PC-3 (cell line): ENCODE results near the gene STARD9. TPM values are rescaled to one million over a fixed set of nuclear protein-coding genes. Genes with fewer than 3 reads are reported as not detected.

Experiments
- ATAC-seq: fragments of 200-7000 bp; cut with Tn5 transposase; 2 replicates; pipeline ENCODE4 v1.9.1; 2020; ENCODE audit warnings: mild to moderate bottlenecking, moderate library complexity
- BruUV-seq: library from RNA; stranded (reverse); fragments of 400-500 nt; replicated peaks from 2 replicates; lab custom pipeline; 2021; lab: Mats Ljungman, UMichigan
- CTCF ChIA-PET: fragments of 300-600 bp; sonication (Branson Sonifier 250); formaldehyde crosslinking; loops from one replicate; lab custom pipeline; 2022; ENCODE audit warnings: antibody characterized with exemption; lab: Charles Lee
- POLR2A ChIA-PET: fragments of 300-600 bp; sonication (Branson Sonifier 250); formaldehyde crosslinking; loops from one replicate; lab custom pipeline; 2022; ENCODE audit warnings: antibody characterized with exemption; ENCODE audit not compliant: unreplicated experiment; lab: Charles Lee
- DNase-seq: peaks from one replicate; pipeline ENCODE4 v3.0.0-alpha.2; 2015
- H2AFZ ChIP-seq: fragments of 300-600 bp; sonication (generic); 2 replicates; pipeline ENCODE4 v1.6.0; 2016; ENCODE audit warnings: antibody characterized with exemption, low read length
- H3F3A ChIP-seq: fragments of 300-600 bp; sonication (generic); one replicate; pipeline ENCODE4 v1.6.0; 2017; ENCODE audit warnings: antibody characterized with exemption, low read length, control low read depth, mild to moderate bottlenecking; ENCODE audit not compliant: unreplicated experiment
- H3K27ac ChIP-seq: fragments of 300-600 bp; sonication (generic); 2 replicates; pipeline ENCODE4 v1.5.1; 2016; ENCODE audit warnings: mild to moderate bottlenecking, low read length
- H3K27me3 ChIP-seq: fragments of 300-600 bp; sonication (generic); 2 replicates; pipeline ENCODE4 v1.6.1; 2016; ENCODE audit warnings: low read length, mixed read lengths
- H3K36me3 ChIP-seq: fragments of 300-600 bp; sonication (generic); 2 replicates; pipeline ENCODE4 v1.6.1; 2016; ENCODE audit warnings: low read depth, mixed run types, low read length, mixed read lengths
- H3K4me1 ChIP-seq: fragments of 300-600 bp; sonication (generic); 2 replicates; pipeline ENCODE4 v1.5.1; 2016; ENCODE audit warnings: low read length; ENCODE audit not compliant: insufficient read depth
- H3K4me2 ChIP-seq: fragments of 300-600 bp; sonication (generic); 2 replicates; pipeline ENCODE4 v1.6.0; 2016; ENCODE audit warnings: low read length
- H3K4me3 ChIP-seq: fragments of 300-600 bp; sonication (generic); 2 replicates; pipeline ENCODE4 v1.5.1; 2016; ENCODE audit warnings: mild to moderate bottlenecking, low read length, mixed read lengths
- H3K79me2 ChIP-seq: fragments of 300-600 bp; sonication (generic); 2 replicates; pipeline ENCODE4 v1.6.1; 2017; ENCODE audit warnings: low read length, mixed read lengths
- H3K9ac ChIP-seq: fragments of 300-600 bp; sonication (generic); 2 replicates; pipeline ENCODE4 v1.6.0; 2016; ENCODE audit warnings: mild to moderate bottlenecking, low read length
- H3K9me2 ChIP-seq: fragments of 300-600 bp; sonication (generic); replicated peaks from 2 replicates; pipeline ENCODE4 v1.6.1; 2016; ENCODE audit warnings: mixed run types, low read length, mixed read lengths
- H3K9me3 ChIP-seq: fragments of 300-600 bp; sonication (generic); 2 replicates; pipeline ENCODE4 v1.6.1; 2016; ENCODE audit warnings: low read length, mixed read lengths
- H4K20me1 ChIP-seq: fragments of 300-600 bp; sonication (generic); 2 replicates; pipeline ENCODE4 v1.6.1; 2016; ENCODE audit warnings: low read length, mixed read lengths
- EZH2 ChIP-seq: fragments of 300-600 bp; sonication (generic); IDR thresholded peaks from one replicate; pipeline ENCODE4 v1.6.1; 2017; ENCODE audit warnings: antibody characterized with exemption, mild to moderate bottlenecking, low read length; ENCODE audit not compliant: unreplicated experiment
- EZH2phosphoT487 ChIP-seq: fragments of 300-600 bp; sonication (generic); IDR thresholded peaks from 2 replicates; pipeline ENCODE4 v1.6.1; 2018; ENCODE audit warnings: mild to moderate bottlenecking, antibody characterized with exemption, low read length, borderline replicate concordance
- intact Hi-C: fragments of 100-400 bp; cut with micrococcal nuclease; formaldehyde crosslinking; loops from 2 replicates; pipeline ENCODE4 v1.9.0; 2023
- total RNA-seq: library from RNA; depleted of rRNA; stranded (reverse); fragments of >200 nt; gene quantifications from 2 replicates; pipeline ENCODE4 v1.2.3, GENCODE V29; 2014
- TF ChIP-seq, protein P1 (sequence below): fragments of 300-600 bp; sonication (generic); conservative IDR thresholded peaks from 2 replicates; pipeline ENCODE4 v1.5.1; 2017; ENCODE audit warnings: antibody characterized with exemption, low read depth, mild to moderate bottlenecking, low read length

Gene STARD9
- total RNA-seq, 1 experiment from 2014 or later = 5.0 TPM

DNA sequence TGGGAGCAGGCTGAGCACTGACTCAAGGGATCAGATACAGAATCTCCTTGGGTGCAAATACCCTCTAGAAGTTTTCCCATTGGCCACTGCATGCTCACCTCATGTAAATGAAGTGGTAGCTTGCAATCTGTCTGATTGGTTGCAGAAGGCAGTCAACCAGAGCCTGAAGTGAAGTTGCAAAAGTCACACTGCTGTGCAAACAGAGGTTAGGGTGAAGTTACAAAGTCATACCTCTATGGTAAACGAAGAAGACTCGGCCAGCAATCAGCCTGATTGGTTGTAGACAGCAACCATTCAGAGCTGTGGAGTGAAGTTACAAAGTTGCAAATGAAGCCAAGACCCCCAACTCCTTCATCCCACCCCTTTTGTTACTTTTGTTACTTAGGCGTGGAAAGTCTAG, 27.1 kb downstream of the STARD9 start:
- Histone ChIP-seq H3K79me2 (no peaks in the 10 kb centered on the region), H3K4me2 (no peak overlapping the region), H4K20me1 (no peaks in the 10 kb centered on the region), H3K4me1 (0 out of 2 replicates have a peak, but pooled peaks cover 3% of the 10 kb centered on the region), H2AFZ (no peak overlapping the region), H3K4me3 (no peak overlapping the region), H3K9me3 (no peaks in the 10 kb centered on the region), H3K27me3 (no peaks in the 10 kb centered on the region), H3K27ac (no peak overlapping the region), H3K36me3 (no peaks in the 10 kb centered on the region), H3F3A (no peaks in the 10 kb centered on the region), H3K9me2 (no peaks in the 10 kb centered on the region), H3K9ac (no peak overlapping the region)
- DNase-seq (no peak), ATAC-seq (no peak)
- ChIA-PET CTCF (no interaction called here), POLR2A (no interaction called here)
- no TSS peak for BruUV-seq
- intact Hi-C loops = no loop called here
- TF ChIP-seq, protein P1, sequence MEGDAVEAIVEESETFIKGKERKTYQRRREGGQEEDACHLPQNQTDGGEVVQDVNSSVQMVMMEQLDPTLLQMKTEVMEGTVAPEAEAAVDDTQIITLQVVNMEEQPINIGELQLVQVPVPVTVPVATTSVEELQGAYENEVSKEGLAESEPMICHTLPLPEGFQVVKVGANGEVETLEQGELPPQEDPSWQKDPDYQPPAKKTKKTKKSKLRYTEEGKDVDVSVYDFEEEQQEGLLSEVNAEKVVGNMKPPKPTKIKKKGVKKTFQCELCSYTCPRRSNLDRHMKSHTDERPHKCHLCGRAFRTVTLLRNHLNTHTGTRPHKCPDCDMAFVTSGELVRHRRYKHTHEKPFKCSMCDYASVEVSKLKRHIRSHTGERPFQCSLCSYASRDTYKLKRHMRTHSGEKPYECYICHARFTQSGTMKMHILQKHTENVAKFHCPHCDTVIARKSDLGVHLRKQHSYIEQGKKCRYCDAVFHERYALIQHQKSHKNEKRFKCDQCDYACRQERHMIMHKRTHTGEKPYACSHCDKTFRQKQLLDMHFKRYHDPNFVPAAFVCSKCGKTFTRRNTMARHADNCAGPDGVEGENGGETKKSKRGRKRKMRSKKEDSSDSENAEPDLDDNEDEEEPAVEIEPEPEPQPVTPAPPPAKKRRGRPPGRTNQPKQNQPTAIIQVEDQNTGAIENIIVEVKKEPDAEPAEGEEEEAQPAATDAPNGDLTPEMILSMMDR = no peak
- TF ChIP-seq EZH2phosphoT487 (no peak), EZH2 (no peak)

DNA sequence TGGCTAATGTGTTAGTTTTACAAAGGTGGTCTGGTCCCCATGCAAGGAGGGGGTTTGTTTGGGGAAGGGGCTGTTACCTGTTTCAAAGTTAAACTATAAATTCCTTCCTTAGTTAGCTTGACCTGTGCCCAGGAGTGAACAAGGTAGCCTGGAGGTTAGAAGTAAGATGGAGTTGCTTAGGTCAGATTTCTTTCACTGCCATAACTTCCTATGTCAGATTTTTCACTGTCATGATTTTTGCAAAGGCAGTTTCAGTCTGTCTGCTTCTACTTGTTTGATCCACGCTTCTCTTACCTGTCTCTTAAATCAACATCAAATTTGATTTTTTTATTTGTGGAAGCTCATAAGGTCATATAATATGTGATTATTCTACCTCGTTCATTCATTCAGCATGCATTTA, 28.6 kb downstream of the STARD9 start:
- BruUV-seq = no TSS peak
- POLR2A ChIA-PET = no interaction called here
- CTCF ChIA-PET = no interaction called here
- Histone ChIP-seq H2AFZ (no peak overlapping the region), H3K9me3 (no peaks in the 10 kb centered on the region), H3K36me3 (no peaks in the 10 kb centered on the region), H3K4me1 (0 out of 2 replicates have a peak, but pooled peaks cover 3% of the 10 kb centered on the region), H4K20me1 (no peaks in the 10 kb centered on the region), H3K9me2 (no peaks in the 10 kb centered on the region), H3K27me3 (no peaks in the 10 kb centered on the region), H3K27ac (no peak overlapping the region), H3K4me3 (no peak overlapping the region), H3K4me2 (no peak overlapping the region), H3K9ac (no peak overlapping the region), H3F3A (no peaks in the 10 kb centered on the region), H3K79me2 (no peaks in the 10 kb centered on the region)
- intact Hi-C loops = no loop called here
- TF ChIP-seq EZH2 (no peak), EZH2phosphoT487 (no peak)
- TF ChIP-seq, protein P1 = no peak
- DNase-seq = no peak
- ATAC-seq = no peak

GRCh38 chr15:42604894-42605744, 29.7 kb downstream of the STARD9 start:
- no peak overlapping the region for H3K4me2 ChIP-seq
- BruUV-seq = no TSS peak
- no peaks in the 10 kb centered on the region for H3K79me2 ChIP-seq
- no peak for ATAC-seq
- intact Hi-C loops = no loop called here
- POLR2A ChIA-PET = no interaction called here
- no peaks in the 10 kb centered on the region for H3K27me3 ChIP-seq
- CTCF ChIA-PET = no interaction called here
- no peaks in the 10 kb centered on the region for H4K20me1 ChIP-seq
- 0 out of 2 replicates have a peak, but pooled peaks cover 3% of the 10 kb centered on the region for H3K4me1 ChIP-seq
- H3K36me3 ChIP-seq = no peaks in the 10 kb centered on the region
- H3K27ac ChIP-seq = no peak overlapping the region
- H2AFZ ChIP-seq = no peak overlapping the region
- H3K4me3 ChIP-seq = no peak overlapping the region
- H3K9me3 ChIP-seq = no peaks in the 10 kb centered on the region
- TF ChIP-seq EZH2 (no peak), EZH2phosphoT487 (no peak)
- TF ChIP-seq, protein P1 = no peak
- H3F3A ChIP-seq = no peaks in the 10 kb centered on the region
- no peaks in the 10 kb centered on the region for H3K9me2 ChIP-seq
- H3K9ac ChIP-seq = no peak overlapping the region
- no peak for DNase-seq
